Muscle of leg (tissue), 11 donors: Measurements from ENCODE around the gene COQ5. TPM values are rescaled to one million over a fixed set of nuclear protein-coding genes. Genes with fewer than 3 reads are reported as not detected.
"Not testable (repeated sequence)": the region's sequence is repeated elsewhere in the genome, so short reads cannot be mapped to it uniquely, and the experiment has no call there.

Source experiments
- DNase-seq: peaks from one replicate; pipeline ENCODE4 v3.0.0; 2013
- H3K27ac ChIP-seq: one replicate; pipeline ENCODE4 v1.5.1; 2013; ENCODE audit warnings: mild to moderate bottlenecking, low read length, control low read depth
- H3K27me3 ChIP-seq: one replicate; pipeline ENCODE4 v1.6.1; 2013; ENCODE audit warnings: low read length; ENCODE audit not compliant: control insufficient read depth, insufficient read depth
- H3K36me3 ChIP-seq: one replicate; pipeline ENCODE4 v1.6.1; 2013; ENCODE audit warnings: low read length; ENCODE audit not compliant: control insufficient read depth, insufficient read depth
- H3K4me1 ChIP-seq: one replicate; pipeline ENCODE4 v1.6.1; 2013; ENCODE audit warnings: low read length; ENCODE audit not compliant: control insufficient read depth, insufficient read depth
- H3K4me3 ChIP-seq: one replicate; pipeline ENCODE4 v1.5.1; 2013; ENCODE audit warnings: low read length, control low read depth
- H3K9me3 ChIP-seq: replicated peaks from 2 replicates; pipeline ENCODE4 v1.6.1; 2013; ENCODE audit warnings: low read depth, low read length; ENCODE audit not compliant: control insufficient read depth
- WGBS: methylation state at CpG from one replicate; pipeline ENCODE4 v1.1.5; 2013; ENCODE audit warnings: missing lambda C conversion rate; ENCODE audit not compliant: insufficient coverage; 5-methylcytosine and 5-hydroxymethylcytosine counted together
- polyA plus RNA-seq, 8 donors: library from polyadenylated mRNA; unstranded; fragments of 120-200 nt; gene quantifications; one replicate each; pipeline versions ENCODE4 v1.2.1 to v1.2.3, GENCODE V29; 2013; ENCODE audit warnings: inconsistent platforms in 1 of 8, low replicate concordance in 1 of 8; ENCODE audit not compliant: insufficient read length in 8 of 8, insufficient read depth in 1 of 8
- total RNA-seq: library from RNA; stranded (reverse); fragments of 120-200 nt; gene quantifications from one replicate; pipeline ENCODE4 v1.2.4, GENCODE V29; 2013

The COQ5 gene
- total and polyA plus RNA-seq, 9 donors, result 32.7 to 42.3 (median 36.2) TPM

GRCh38 chr12:120487552-120487951 lies 41.4 kb downstream of the COQ5 start:
- not testable (repeated sequence) for H3K9me3 ChIP-seq, H3K27me3 ChIP-seq, H3K4me3 ChIP-seq, H3K27ac ChIP-seq, DNase-seq, H3K4me1 ChIP-seq
- H3K36me3 ChIP-seq, result peaks cover 19% of the 10 kb centered on the region
- no CpG with 5 or more reads among the region's 7 CpGs for WGBS

- H3K9me3 ChIP-seq, result no peaks in the 10 kb centered on the region
- no peaks in the 10 kb centered on the region for H3K27me3 ChIP-seq
- H3K4me3 ChIP-seq, result no peak overlapping the region
- H3K36me3 ChIP-seq, result peaks cover 27% of the 10 kb centered on the region
- H3K4me1 ChIP-seq, result no peaks in the 10 kb centered on the region
- no peak overlapping the region for H3K27ac ChIP-seq
- DNase-seq, result no peak
- WGBS, result no CpG with 5 or more reads among the region's 7 CpGs
Measured at GRCh38 chr12:120485961-120486881, 42.7 kb downstream of the COQ5 start.

- no peaks in the 10 kb centered on the region for H3K27me3 ChIP-seq
- H3K27ac ChIP-seq, result no peak overlapping the region
- H3K4me1 ChIP-seq, result no peaks in the 10 kb centered on the region
- no peaks in the 10 kb centered on the region for H3K9me3 ChIP-seq
- DNase-seq, result no peak
- no peak overlapping the region for H3K4me3 ChIP-seq
- H3K36me3 ChIP-seq, result peaks cover 15% of the 10 kb centered on the region
- 94% methylated on average over 1 of the region's 1 CpG for WGBS
Measured at GRCh38 chr12:120483621-120484020, 45.3 kb downstream of the COQ5 start.

- no peak overlapping the region for H3K4me3 ChIP-seq
- H3K36me3 ChIP-seq, result peaks cover 12% of the 10 kb centered on the region
- H3K4me1 ChIP-seq, result no peaks in the 10 kb centered on the region
- 95% methylated on average over 4 of the region's 9 CpGs for WGBS
- H3K27me3 ChIP-seq, result no peaks in the 10 kb centered on the region
- no peak for DNase-seq
- H3K9me3 ChIP-seq, result no peaks in the 10 kb centered on the region
- no peak overlapping the region for H3K27ac ChIP-seq
Measured at GRCh38 chr12:120481022-120481767, 47.8 kb downstream of the COQ5 start.

- 71% methylated on average over 1 of the region's 1 CpG for WGBS
- Histone ChIP-seq H3K36me3 (peaks cover 12% of the 10 kb centered on the region), H3K4me1 (no peaks in the 10 kb centered on the region), H3K27ac (no peak overlapping the region), H3K9me3 (no peaks in the 10 kb centered on the region), H3K4me3 (no peak overlapping the region), H3K27me3 (no peaks in the 10 kb centered on the region)
- no peak for DNase-seq
Measured at GRCh38 chr12:120480211-120480610, 48.7 kb downstream of the COQ5 start.

- Histone ChIP-seq H3K27me3 (no peaks in the 10 kb centered on the region), H3K36me3 (peaks cover 12% of the 10 kb centered on the region), H3K4me1 (no peaks in the 10 kb centered on the region), H3K9me3 (no peaks in the 10 kb centered on the region), H3K27ac (no peak overlapping the region), H3K4me3 (no peak overlapping the region)
- DNase-seq, result no peak
- WGBS, result 100% methylated on average over 1 of the region's 1 CpG
Measured at GRCh38 chr12:120479458-120479857, 49.5 kb downstream of the COQ5 start.

GRCh38 chr12:120475643-120476042 lies 53.3 kb downstream of the COQ5 start:
- H3K27ac ChIP-seq, result no peak overlapping the region

GRCh38 chr12:120474616-120474960 lies 54.4 kb downstream of the COQ5 start:
- Histone ChIP-seq H3K4me3 (no peak overlapping the region), H3K9me3 (no peaks in the 10 kb centered on the region), H3K4me1 (peaks cover 5% of the 10 kb centered on the region), H3K36me3 (no peaks in the 10 kb centered on the region), H3K27ac (no peak overlapping the region), H3K27me3 (no peaks in the 10 kb centered on the region)
- DNase-seq, result peak; percentile 76
- WGBS, result no CpG with 5 or more reads among the region's 2 CpGs

More at GRCh38 chr12:120475643-120476042, 53.3 kb downstream of the COQ5 start:
- WGBS, result no CpG with 5 or more reads among the region's 1 CpG
- no peak overlapping the region for H3K4me3 ChIP-seq
- no peaks in the 10 kb centered on the region for H3K9me3 ChIP-seq
- no peaks in the 10 kb centered on the region for H3K4me1 ChIP-seq
- H3K27me3 ChIP-seq, result no peaks in the 10 kb centered on the region
- no peak for DNase-seq
- H3K36me3 ChIP-seq, result no peaks in the 10 kb centered on the region

GRCh38 chr12:120473807-120474615 lies 54.9 kb downstream of the COQ5 start:
- no peak for DNase-seq
- H3K36me3 ChIP-seq, result no peaks in the 10 kb centered on the region
- H3K27ac ChIP-seq, result no peak overlapping the region
- no peaks in the 10 kb centered on the region for H3K9me3 ChIP-seq
- WGBS, result 59% methylated on average over 3 of the region's 6 CpGs
- peaks cover 5% of the 10 kb centered on the region for H3K4me1 ChIP-seq
- H3K27me3 ChIP-seq, result no peaks in the 10 kb centered on the region
- no peak overlapping the region for H3K4me3 ChIP-seq

GRCh38 chr12:120472521-120472920 lies 56.4 kb downstream of the COQ5 start:
- no peaks in the 10 kb centered on the region for H3K27me3 ChIP-seq
- no peak overlapping the region for H3K4me3 ChIP-seq
- no peak overlapping the region for H3K27ac ChIP-seq
- no peaks in the 10 kb centered on the region for H3K9me3 ChIP-seq
- DNase-seq, result no peak
- no peaks in the 10 kb centered on the region for H3K36me3 ChIP-seq
- H3K4me1 ChIP-seq, result peaks cover 16% of the 10 kb centered on the region
